ENCODE data around the gene MYO9A. TPM values are rescaled to one million over a fixed set of nuclear protein-coding genes. Genes with fewer than 3 reads are reported as not detected.

The MYO9A gene, protein sequence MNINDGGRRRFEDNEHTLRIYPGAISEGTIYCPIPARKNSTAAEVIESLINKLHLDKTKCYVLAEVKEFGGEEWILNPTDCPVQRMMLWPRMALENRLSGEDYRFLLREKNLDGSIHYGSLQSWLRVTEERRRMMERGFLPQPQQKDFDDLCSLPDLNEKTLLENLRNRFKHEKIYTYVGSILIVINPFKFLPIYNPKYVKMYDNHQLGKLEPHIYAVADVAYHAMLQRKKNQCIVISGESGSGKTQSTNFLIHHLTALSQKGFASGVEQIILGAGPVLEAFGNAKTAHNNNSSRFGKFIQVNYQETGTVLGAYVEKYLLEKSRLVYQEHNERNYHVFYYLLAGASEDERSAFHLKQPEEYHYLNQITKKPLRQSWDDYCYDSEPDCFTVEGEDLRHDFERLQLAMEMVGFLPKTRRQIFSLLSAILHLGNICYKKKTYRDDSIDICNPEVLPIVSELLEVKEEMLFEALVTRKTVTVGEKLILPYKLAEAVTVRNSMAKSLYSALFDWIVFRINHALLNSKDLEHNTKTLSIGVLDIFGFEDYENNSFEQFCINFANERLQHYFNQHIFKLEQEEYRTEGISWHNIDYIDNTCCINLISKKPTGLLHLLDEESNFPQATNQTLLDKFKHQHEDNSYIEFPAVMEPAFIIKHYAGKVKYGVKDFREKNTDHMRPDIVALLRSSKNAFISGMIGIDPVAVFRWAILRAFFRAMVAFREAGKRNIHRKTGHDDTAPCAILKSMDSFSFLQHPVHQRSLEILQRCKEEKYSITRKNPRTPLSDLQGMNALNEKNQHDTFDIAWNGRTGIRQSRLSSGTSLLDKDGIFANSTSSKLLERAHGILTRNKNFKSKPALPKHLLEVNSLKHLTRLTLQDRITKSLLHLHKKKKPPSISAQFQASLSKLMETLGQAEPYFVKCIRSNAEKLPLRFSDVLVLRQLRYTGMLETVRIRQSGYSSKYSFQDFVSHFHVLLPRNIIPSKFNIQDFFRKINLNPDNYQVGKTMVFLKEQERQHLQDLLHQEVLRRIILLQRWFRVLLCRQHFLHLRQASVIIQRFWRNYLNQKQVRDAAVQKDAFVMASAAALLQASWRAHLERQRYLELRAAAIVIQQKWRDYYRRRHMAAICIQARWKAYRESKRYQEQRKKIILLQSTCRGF (N-terminal part only)
- total RNA-seq: 30.0 and 43.6 TPM in 2 replicates

DNA sequence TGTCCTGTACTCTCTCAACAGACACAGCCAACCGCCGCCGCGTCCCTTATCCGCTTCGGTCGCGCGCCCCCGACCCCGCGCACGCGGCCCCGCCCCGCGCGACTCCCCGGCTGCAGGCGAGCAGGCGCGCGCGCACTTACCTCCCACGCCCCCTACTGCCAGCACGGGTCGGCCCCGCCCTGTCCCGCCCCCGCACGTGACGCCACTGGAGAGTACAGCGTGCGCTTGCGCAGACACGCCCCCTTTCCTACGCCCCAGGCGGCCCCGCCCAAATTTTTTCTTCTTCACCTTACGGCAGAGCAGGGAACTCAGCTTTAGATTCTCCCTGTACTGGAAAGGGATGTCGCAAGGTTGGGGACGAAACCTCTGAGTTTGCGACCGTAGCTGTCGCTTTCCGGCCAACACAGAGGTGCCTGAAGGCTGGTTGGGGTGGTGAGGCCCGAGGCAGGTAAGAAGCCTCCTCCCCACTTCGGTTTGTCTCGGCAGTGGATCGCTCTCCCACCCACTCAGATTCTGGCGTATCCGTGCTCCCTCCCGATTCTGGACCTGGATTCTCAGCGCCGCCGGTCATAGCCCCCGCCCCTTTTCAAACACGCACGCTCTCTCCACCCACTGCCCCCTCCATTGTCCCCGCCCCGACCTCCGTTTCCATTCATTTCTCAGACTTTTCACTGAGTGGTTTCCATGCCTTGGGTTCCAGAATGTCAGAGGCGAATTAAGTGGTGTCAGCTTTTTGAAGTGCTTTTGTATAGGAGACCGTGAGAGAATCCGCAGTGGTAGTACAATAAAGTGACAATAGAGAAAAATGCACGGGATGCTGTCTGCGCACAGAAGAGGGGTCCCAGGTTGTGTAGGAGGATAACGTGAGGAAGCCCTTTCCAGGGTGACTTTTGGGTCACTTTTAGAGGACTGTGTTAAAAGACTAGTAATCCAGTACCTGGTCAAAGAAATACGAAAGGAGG lies at the start of gene MYO9A, which contains the start of gene SENP8:
Gene MYO9A, minus strand, starts transcription at position 134 of the 962 bp plus-strand sequence. CDS start 71,587 bp downstream, outside the sequence.
Gene SENP8, plus strand, starts transcription at position 387 of the 962 bp plus-strand sequence. CDS start 21,221 bp downstream, outside the sequence.

GRCh38 chr15:71810256-71811035 lies 307.5 kb downstream of the MYO9A start, which contains the start of gene NR2E3:
NR2E3 (plus strand) TSS chr15:71810554; CDS start chr15:71810744, 190 bp downstream.

Other genes starting within 250 kb of the MYO9A start
- 1.8 and 1.9 TPM in 2 replicates for gene SENP8, start 253 bp upstream of the MYO9A start, total RNA-seq
- gene GRAMD2A, start 79.6 kb upstream of the MYO9A start, total RNA-seq: 0.28 and 0.30 TPM in 2 replicates
- gene PKM, start 113.0 kb upstream of the MYO9A start, total RNA-seq: 2,152 and 3,807 TPM in 2 replicates
- 13.1 and 14.7 TPM in 2 replicates for gene PARP6, start 154.4 kb upstream of the MYO9A start, total RNA-seq
- not detected in 2 replicates for gene CELF6, start 202.0 kb upstream of the MYO9A start, total RNA-seq